AG09309 (cell line): ENCODE results near the gene TRMT10A.

Source experiments
- DNase-seq: peaks from one replicate; pipeline ENCODE4 v3.0.0-alpha.2; 2010; ENCODE audit warnings: low read depth
- H3K4me3 ChIP-seq: 2 replicates; pipeline ENCODE4 v1.5.1; 2011; ENCODE audit warnings: mild to moderate bottlenecking, low read depth, low read length, moderate library complexity; ENCODE audit not compliant: control insufficient read depth
- TF ChIP-seq, protein P1 (sequence below): IDR thresholded peaks from 2 replicates; pipeline ENCODE4 v1.5.1; 2011; ENCODE audit warnings: mild to moderate bottlenecking, low read depth, low read length, inconsistent platforms; ENCODE audit not compliant: insufficient read depth, control insufficient read depth; ENCODE audit errors: missing control alignments

Gene TRMT10A

DNA sequence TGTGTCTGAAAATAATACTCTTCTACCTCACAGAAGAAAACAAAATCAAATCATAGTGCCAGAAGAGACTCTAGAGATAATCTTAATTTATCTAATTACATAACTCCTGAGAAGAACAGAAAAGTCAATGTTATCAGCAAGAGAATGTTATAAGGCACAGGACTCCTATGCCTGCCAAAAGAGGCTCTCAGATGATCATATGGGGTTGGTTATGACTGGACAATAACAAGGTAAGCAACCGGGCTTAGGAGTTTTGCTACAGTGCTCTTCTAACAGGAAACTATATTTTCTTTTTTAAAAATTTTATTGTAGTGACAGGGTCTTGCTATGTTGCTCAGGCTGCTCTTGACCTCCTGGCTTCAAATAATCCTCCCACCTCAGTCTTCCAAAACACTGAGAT, 56.5 kb downstream of the TRMT10A start:
- DNase-seq = no peak
- no peak overlapping the region for H3K4me3 ChIP-seq
- TF ChIP-seq, protein P1, sequence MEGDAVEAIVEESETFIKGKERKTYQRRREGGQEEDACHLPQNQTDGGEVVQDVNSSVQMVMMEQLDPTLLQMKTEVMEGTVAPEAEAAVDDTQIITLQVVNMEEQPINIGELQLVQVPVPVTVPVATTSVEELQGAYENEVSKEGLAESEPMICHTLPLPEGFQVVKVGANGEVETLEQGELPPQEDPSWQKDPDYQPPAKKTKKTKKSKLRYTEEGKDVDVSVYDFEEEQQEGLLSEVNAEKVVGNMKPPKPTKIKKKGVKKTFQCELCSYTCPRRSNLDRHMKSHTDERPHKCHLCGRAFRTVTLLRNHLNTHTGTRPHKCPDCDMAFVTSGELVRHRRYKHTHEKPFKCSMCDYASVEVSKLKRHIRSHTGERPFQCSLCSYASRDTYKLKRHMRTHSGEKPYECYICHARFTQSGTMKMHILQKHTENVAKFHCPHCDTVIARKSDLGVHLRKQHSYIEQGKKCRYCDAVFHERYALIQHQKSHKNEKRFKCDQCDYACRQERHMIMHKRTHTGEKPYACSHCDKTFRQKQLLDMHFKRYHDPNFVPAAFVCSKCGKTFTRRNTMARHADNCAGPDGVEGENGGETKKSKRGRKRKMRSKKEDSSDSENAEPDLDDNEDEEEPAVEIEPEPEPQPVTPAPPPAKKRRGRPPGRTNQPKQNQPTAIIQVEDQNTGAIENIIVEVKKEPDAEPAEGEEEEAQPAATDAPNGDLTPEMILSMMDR = no peak

DNA sequence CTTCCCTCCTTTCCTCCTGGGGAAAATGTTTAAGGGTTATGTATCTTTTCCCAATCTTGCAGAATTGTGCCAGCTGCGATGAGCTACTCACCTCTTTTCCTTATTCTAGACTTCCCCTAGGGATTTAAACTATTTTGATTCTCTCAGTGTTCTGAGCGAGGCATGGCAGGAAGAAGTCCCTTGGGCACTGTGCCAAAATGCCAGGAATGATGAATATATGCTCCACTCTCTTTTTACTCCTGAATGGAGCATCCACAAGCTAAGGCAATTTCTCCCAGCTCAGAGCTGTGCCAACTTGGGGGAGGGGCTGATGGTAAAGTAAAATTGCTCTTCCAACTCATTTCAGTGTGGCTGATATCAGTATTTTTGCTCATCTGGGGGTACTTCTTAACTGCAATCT, 57.1 kb downstream of the TRMT10A start:
- no peak overlapping the region for H3K4me3 ChIP-seq
- DNase-seq = no peak
- TF ChIP-seq, protein P1 = no peak

DNA sequence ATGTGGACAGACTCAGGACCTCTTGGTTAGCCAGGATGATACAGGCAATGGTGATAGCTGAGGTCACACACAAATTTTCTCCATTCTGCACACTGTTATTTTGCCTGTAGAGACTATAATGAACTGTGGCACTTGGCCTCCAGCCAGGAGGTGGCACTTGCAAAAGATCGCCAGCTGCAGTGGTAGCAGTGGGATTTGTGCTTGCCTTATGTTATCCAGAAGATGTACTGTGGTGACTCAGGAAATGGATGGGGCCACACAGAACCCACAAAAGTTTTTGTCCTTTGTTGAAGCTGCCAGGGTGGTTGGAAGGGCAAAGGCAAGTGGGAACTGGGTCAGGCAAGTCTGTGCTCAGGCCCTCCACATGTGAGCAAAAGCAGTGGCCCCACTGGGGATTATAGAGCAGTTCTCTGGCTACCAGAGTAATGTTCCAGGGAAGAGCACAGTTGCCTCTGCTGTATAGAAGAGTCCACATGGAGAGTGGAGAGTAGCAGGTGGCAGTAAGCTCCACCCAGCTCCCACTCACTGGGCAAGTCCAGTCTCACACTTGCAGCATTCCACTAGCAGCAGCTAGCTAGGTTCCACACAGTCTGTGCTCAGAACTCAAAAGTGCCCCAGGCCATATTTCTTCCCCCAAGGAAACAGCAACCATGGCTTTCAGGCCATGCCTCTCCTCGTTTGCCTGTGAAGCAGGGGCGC, 58.9 kb downstream of the TRMT10A start:
- no peak for DNase-seq
- no peak overlapping the region for H3K4me3 ChIP-seq
- TF ChIP-seq, protein P1 = no peak
